ENCODE results near the gene GLI1. TPM values are rescaled to one million over a fixed set of nuclear protein-coding genes. Genes with fewer than 3 reads are reported as not detected.
"Not testable (repeated sequence)": the region's sequence is repeated elsewhere in the genome, so short reads cannot be mapped to it uniquely, and the experiment has no call there.

GLI1 gene
- total RNA-seq, 1 donor from 2014 or later, result 1.5 TPM

- intact Hi-C loops (cut with micrococcal nuclease), result loop anchor here (1.0 to 2.0 kb wide), 4 partner anchors 28 to 151 kb away; partner anchors contain the start of genes DDIT3, GLI1 and MARS1
- Mint-ChIP-seq H3K27ac (peak within 1 kb of the TSS; percentile 99), H3K9me3 (no peaks in the 10 kb centered on the region), H3K27me3 (ENCODE audit: insufficient read depth) (no peaks in the 10 kb centered on the region), H3K4me1 (ENCODE audit: low read depth) (peaks cover 34% of the 10 kb centered on the region), H3K4me3 (peak within 1 kb of the TSS; percentile 98), H3K36me3 (ENCODE audit: low read depth) (peaks cover 5% of the 10 kb centered on the region)
- DNase-seq (ENCODE audit: low spot score), result peak; percentile 90
Measured at GRCh38 chr12:57430931-57431566, 28.5 kb upstream of the GLI1 start, which contains the start of gene R3HDM2. R3HDM2 (minus strand) TSS chr12:57431043; CDS start chr12:57310428, 120,615 bp downstream.

DNA sequence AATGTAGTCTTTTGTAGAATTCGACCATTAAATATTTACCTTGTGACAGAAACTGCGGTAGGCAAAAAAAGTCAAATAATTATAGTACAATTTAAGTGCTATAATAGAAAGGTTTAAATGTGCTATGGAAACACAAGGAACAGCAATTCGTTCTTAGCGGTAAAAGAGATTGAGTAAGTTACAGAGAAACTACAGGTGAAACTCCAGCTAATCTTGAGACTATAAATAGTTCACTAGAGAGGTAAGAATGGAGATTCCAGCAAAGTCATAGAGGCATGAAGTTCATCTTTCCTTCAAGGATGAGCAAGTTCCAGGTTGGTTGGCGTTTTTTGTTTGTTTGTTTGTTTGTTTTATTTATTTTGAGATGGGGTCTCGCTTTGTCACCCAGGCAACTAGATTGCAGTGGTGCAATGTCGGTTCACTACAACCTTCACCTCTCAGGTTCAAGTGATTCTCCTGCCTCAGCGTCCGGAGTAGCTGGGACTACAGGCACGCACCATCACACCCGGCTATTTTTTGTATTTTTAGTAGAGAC is 27.9 kb upstream of the GLI1 start:
- Mint-ChIP-seq H3K27me3 (ENCODE audit: insufficient read depth) (no peaks in the 10 kb centered on the region), H3K9me3 (no peaks in the 10 kb centered on the region), H3K27ac (peak overlapping the region; percentile 98), H3K4me1 (ENCODE audit: low read depth) (peaks cover 29% of the 10 kb centered on the region), H3K36me3 (ENCODE audit: low read depth) (peaks cover 5% of the 10 kb centered on the region), H3K4me3 (peak overlapping the region; percentile 92)
- intact Hi-C loops (cut with micrococcal nuclease), result loop anchor here (1.0 to 2.0 kb wide), 4 partner anchors 28 to 151 kb away; partner anchors contain the start of genes DDIT3, GLI1 and MARS1
- DNase-seq (ENCODE audit: low spot score), result no peak

DNA sequence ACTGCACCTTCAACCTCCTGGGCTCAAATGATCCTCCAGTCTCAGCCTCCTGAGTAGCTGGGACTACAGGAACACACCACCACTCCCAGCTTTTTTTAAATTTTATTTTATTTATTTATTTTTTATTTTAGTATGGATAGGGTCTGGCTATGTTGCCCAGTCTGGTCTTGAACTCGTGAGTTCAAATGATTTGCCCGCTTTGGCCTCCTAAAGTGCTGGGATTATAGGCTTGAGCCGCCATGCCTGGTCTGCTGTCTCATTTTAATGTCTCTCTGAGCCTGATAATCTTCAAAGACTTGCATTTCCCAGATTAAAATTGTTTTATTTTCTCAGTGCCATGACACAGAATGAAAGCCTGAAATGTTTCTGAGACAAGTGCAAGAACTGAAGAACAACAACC is 26.2 kb upstream of the GLI1 start:
- Mint-ChIP-seq H3K4me1 (ENCODE audit: low read depth) (peaks cover 28% of the 10 kb centered on the region), H3K4me3 (no peak overlapping the region), H3K27ac (no peak overlapping the region), H3K27me3 (ENCODE audit: insufficient read depth) (no peaks in the 10 kb centered on the region), H3K36me3 (ENCODE audit: low read depth) (peaks cover 5% of the 10 kb centered on the region), H3K9me3 (no peaks in the 10 kb centered on the region)
- no peak for DNase-seq (ENCODE audit: low spot score)
- intact Hi-C loops (cut with micrococcal nuclease), result no loop called here

DNA sequence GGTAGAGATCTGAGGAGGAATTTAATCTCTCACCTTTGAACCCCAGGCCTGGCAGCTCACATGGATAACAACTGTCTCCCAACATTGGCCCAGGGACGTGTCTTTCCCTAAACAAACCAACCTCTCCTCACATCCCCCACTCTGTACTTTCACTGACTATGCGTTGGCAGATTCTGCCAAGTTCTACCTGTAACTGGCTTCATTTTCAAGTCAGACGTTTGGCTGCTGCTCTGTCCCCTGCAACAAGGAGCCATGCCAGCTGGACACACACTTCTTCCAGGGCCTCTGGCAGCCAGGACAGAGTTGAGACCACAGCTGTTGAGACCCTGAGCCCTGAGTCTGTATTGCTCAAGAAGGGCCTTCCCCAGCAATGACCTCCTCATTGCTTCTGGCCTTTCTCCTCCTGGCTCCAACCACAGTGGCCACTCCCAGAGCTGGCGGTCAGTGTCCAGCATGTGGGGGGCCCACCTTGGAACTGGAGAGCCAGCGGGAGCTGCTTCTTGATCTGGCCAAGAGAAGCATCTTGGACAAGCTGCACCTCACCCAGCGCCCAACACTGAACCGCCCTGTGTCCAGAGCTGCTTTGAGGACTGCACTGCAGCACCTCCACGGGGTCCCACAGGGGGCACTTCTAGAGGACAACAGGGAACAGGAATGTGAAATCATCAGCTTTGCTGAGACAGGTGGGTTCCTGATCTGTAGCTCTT is 24.9 kb upstream of the GLI1 start, which contains the start of gene INHBC:
TSS of gene INHBC (plus strand) at position 268 of the 707 bp plus-strand sequence. CDS start at position 371, 103 bp downstream.
- no peak for DNase-seq (ENCODE audit: low spot score)
- peak within 1 kb of the TSS; percentile 22 for H3K4me3 Mint-ChIP-seq
- intact Hi-C loops (cut with micrococcal nuclease), result no loop called here
- peaks cover 21% of the 10 kb centered on the region for H3K4me1 Mint-ChIP-seq (ENCODE audit: low read depth)
- peaks cover 2% of the 10 kb centered on the region for H3K27me3 Mint-ChIP-seq (ENCODE audit: insufficient read depth)
- no peaks in the 10 kb centered on the region for H3K36me3 Mint-ChIP-seq (ENCODE audit: low read depth)
- no peaks in the 10 kb centered on the region for H3K9me3 Mint-ChIP-seq
- peak within 1 kb of the TSS; percentile 25 for H3K27ac Mint-ChIP-seq

DNA sequence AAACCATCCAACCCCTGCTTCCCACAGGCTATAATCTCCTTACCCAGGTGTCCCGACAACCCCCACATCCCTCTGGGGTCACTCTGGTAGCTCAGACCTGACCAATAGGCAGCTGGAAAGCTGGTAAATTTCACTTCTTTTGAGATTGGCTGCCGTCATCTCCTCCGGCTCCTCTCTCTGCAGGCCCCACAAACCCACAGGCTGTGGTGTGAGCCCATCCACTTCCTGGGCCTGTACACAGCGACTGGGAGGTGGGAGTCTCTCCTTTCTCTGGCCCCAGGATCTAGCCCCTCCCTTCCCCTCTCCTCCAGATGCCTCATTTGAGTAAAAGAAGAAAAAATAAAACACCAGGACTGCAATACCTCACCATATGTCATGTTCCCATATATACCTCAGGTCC is 24.3 kb upstream of the GLI1 start:
- Mint-ChIP-seq H3K9me3 (no peaks in the 10 kb centered on the region), H3K36me3 (ENCODE audit: low read depth) (no peaks in the 10 kb centered on the region), H3K27ac (peak overlapping the region; percentile 25), H3K27me3 (ENCODE audit: insufficient read depth) (peaks cover 2% of the 10 kb centered on the region), H3K4me3 (peak overlapping the region; percentile 22), H3K4me1 (ENCODE audit: low read depth) (peaks cover 15% of the 10 kb centered on the region)
- intact Hi-C loops (cut with micrococcal nuclease), result no loop called here
- DNase-seq (ENCODE audit: low spot score), result no peak

- no peak for DNase-seq (ENCODE audit: low spot score)
- Mint-ChIP-seq H3K36me3 (ENCODE audit: low read depth) (peaks cover 4% of the 10 kb centered on the region), H3K27ac (no peak overlapping the region), H3K27me3 (ENCODE audit: insufficient read depth) (peaks cover 13% of the 10 kb centered on the region), H3K4me3 (no peak overlapping the region), H3K9me3 (peaks cover 8% of the 10 kb centered on the region), H3K4me1 (ENCODE audit: low read depth) (peaks cover 4% of the 10 kb centered on the region)
- intact Hi-C loops (cut with micrococcal nuclease), result no loop called here
Measured at GRCh38 chr12:57438400-57438799, 21.2 kb upstream of the GLI1 start.

DNA sequence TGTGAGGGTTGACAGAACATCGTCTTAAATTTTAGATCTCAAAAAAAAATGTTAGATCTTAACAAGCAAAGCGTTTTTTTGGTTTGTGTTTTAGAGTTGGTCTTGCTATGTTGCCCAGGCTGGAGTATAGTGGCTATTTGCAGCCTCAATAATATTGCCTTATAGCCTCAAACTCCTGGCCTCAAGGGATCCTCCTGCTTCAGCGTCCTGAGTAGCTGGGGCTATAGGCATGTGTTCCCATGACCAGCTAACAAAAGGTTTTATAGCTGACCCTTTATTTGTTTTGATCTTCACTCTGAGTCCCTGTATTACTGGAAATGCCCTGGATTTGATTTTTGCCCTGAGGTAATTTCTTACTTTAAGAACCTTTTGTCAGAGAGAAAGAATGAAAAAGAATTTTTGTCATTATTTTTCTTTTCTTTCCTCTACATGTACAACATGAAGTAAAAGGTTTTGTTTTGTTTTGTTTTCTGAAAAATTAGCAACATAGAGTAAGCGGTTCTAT is 19.8 kb upstream of the GLI1 start:
- peaks cover 8% of the 10 kb centered on the region for H3K9me3 Mint-ChIP-seq
- intact Hi-C loops (cut with micrococcal nuclease), result no loop called here

GRCh38 chr12:57441393-57441792 is 18.2 kb upstream of the GLI1 start:
- H3K4me1 Mint-ChIP-seq (ENCODE audit: low read depth); H3K9me3 Mint-ChIP-seq; intact Hi-C loops (cut with micrococcal nuclease); H3K4me3 Mint-ChIP-seq; DNase-seq (ENCODE audit: low spot score); H3K36me3 Mint-ChIP-seq (ENCODE audit: low read depth); H3K27ac Mint-ChIP-seq: not testable (repeated sequence)
- H3K27me3 Mint-ChIP-seq (ENCODE audit: insufficient read depth), result peaks cover 13% of the 10 kb centered on the region

More for the DNA sequence above, 19.8 kb upstream of the GLI1 start:
- Mint-ChIP-seq H3K36me3 (ENCODE audit: low read depth) (peaks cover 4% of the 10 kb centered on the region), H3K27ac (no peak overlapping the region), H3K4me1 (ENCODE audit: low read depth) (peaks cover 4% of the 10 kb centered on the region), H3K4me3 (no peak overlapping the region), H3K27me3 (ENCODE audit: insufficient read depth) (peaks cover 13% of the 10 kb centered on the region)
- no peak for DNase-seq (ENCODE audit: low spot score)

DNA sequence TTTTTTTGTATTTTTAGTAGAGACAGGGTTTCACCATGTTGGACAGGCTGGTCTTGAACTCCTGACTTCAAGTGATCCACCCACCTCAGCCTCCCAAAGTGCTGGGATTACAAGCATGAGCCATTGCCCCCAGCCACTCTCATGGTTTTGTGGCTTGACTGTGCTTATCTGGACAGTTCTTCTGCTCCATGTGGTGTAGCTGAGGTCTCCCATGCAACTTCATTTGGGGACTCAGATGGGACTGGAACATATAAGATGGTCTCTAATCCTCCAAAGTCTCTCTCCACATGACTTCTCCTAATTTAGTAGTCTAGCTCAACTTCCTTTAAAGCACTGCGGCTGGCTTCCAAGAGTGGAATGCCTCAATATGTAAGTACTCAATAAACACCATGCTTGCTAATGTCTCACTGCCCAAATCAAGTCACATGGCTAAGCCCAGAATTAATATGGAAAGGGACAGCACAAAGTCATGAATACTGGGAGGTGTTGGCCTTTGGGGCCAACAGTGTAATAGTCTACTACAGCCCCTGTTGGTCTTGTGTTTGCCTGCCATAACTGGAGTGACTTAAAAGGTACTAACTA is 17.6 kb upstream of the GLI1 start:
- no peaks in the 10 kb centered on the region for H3K4me1 Mint-ChIP-seq (ENCODE audit: low read depth)
- H3K9me3 Mint-ChIP-seq, result peaks cover 8% of the 10 kb centered on the region

GRCh38 chr12:57444337-57444736 is 15.2 kb upstream of the GLI1 start:
- H3K36me3 Mint-ChIP-seq (ENCODE audit: low read depth); H3K27ac Mint-ChIP-seq; DNase-seq (ENCODE audit: low spot score); H3K4me1 Mint-ChIP-seq (ENCODE audit: low read depth); intact Hi-C loops (cut with micrococcal nuclease); H3K4me3 Mint-ChIP-seq; H3K9me3 Mint-ChIP-seq: not testable (repeated sequence)
- peaks cover 10% of the 10 kb centered on the region for H3K27me3 Mint-ChIP-seq (ENCODE audit: insufficient read depth)

More for the DNA sequence above, 17.6 kb upstream of the GLI1 start:
- intact Hi-C loops (cut with micrococcal nuclease), result loop anchor here (1.0 kb wide), 1 partner anchor 9 kb away; no protein-coding TSS in a partner anchor
- H3K27me3 Mint-ChIP-seq (ENCODE audit: insufficient read depth), result peaks cover 13% of the 10 kb centered on the region
- H3K27ac Mint-ChIP-seq, result no peak overlapping the region
- DNase-seq (ENCODE audit: low spot score), result no peak
- H3K4me3 Mint-ChIP-seq, result no peak overlapping the region
- peaks cover 4% of the 10 kb centered on the region for H3K36me3 Mint-ChIP-seq (ENCODE audit: low read depth)

- H3K27ac Mint-ChIP-seq, result no peak overlapping the region
- no peak for DNase-seq (ENCODE audit: low spot score)
- H3K4me3 Mint-ChIP-seq, result no peak overlapping the region
- H3K27me3 Mint-ChIP-seq (ENCODE audit: insufficient read depth), result peaks cover 10% of the 10 kb centered on the region
- H3K36me3 Mint-ChIP-seq (ENCODE audit: low read depth), result peaks cover 4% of the 10 kb centered on the region
- intact Hi-C loops (cut with micrococcal nuclease), result no loop called here
- peaks cover 8% of the 10 kb centered on the region for H3K9me3 Mint-ChIP-seq
- H3K4me1 Mint-ChIP-seq (ENCODE audit: low read depth), result no peaks in the 10 kb centered on the region
Measured at GRCh38 chr12:57444744-57445143, 14.8 kb upstream of the GLI1 start.

DNA sequence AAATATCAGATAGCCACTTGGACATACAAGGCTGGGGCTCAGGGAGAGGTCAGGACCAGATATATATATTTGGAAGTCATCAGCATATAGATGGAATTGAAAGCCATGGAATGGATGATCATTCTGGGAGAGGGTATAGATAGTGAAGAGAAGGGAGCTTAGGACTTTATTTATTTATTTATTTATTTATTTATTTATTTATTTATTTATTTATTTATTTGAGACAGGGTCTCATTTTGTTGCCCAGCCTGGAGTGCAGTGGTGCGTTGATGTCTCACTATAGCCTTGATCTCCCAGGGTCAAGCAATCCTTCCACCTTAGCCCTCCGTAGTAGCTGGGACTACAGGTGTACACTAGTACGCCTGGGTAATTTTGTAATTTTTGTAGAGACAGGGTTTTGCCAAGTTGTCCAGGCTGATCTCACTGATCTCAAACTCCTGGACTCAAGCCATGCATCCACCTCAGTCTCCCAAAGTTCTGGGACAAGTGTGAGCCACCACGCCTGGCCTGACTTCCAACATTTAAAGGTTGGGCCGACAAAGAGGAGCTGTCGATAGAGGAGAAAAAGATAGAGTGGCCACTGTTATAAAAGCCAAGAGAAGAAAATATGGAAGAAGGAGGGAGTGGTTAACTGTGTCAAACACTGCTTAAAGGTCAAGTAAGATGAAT is 13.2 kb upstream of the GLI1 start:
- H3K27me3 Mint-ChIP-seq (ENCODE audit: insufficient read depth), result peaks cover 6% of the 10 kb centered on the region

More for the DNA sequence above, 13.2 kb upstream of the GLI1 start:
- Mint-ChIP-seq H3K9me3 (peaks cover 8% of the 10 kb centered on the region), H3K27ac (no peak overlapping the region), H3K4me3 (no peak overlapping the region), H3K4me1 (ENCODE audit: low read depth) (no peaks in the 10 kb centered on the region), H3K36me3 (ENCODE audit: low read depth) (peaks cover 4% of the 10 kb centered on the region)
- intact Hi-C loops (cut with micrococcal nuclease), result no loop called here
- no peak for DNase-seq (ENCODE audit: low spot score)
